GM21529 (cell line): ENCODE measurements around the gene CAMTA1.

Experiments used
- ATAC-seq: cut with Tn5 transposase; IDR thresholded peaks from one replicate; pipeline ENCODE4 v1.9.1; 2021; ENCODE audit not compliant: unreplicated experiment

Gene CAMTA1

GRCh38 chr1:7095343-7095964 is 310.2 kb downstream of the CAMTA1 start:
- no peak for ATAC-seq

DNA sequence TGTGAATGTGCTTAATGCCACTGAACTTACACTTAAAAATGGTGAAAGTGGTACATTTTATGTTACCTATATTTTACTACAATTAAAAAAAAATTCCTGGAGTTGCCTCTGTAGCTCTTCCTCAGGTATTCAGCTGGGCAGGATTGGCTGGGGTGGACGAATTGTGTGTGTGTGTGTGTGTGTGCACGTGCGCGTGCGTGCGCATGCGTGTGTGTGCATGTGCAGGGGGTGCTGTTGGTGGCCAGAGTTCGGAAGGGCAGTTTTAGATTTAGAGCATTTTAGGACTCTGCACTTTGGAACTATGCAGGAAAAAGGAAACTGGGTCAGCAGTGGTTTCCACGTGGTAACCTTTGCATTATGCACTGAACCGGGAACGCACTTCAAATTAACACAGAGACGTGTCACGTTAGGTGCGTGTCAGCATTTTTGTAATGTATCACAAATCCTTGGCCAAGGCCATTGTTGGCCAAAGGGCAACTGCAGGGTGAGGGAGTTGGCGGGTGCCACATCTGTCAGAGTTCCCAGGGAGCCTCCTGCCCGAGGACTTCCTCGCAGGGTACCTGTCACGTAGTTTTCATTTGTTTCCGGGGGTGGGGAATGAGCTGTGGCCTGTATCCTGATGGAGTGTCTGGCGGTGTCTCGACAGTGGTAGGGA is 312.8 kb downstream of the CAMTA1 start:
- no peak for ATAC-seq

DNA sequence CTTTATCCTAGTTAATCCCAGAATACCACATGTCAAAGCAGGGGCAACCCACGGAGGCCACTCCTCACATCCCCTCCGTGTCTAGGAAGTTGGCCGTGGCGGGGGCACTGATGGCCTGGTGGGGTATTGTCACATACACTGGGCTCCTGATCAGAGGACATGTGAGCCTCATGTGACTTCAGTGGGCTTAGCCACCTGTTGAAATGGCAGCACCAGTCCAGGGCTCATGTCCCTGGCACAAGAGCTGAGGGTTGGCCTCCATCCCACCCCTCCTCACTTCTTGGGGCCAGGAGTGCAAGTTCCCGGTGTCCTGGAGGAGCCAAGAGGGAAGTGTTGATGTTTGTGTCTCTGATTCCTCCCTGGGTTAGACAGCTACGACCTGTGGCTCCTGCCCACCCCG is 313.4 kb downstream of the CAMTA1 start:
- no peak for ATAC-seq

GRCh38 chr1:7100479-7100878 is 315.2 kb downstream of the CAMTA1 start:
- no peak for ATAC-seq

DNA sequence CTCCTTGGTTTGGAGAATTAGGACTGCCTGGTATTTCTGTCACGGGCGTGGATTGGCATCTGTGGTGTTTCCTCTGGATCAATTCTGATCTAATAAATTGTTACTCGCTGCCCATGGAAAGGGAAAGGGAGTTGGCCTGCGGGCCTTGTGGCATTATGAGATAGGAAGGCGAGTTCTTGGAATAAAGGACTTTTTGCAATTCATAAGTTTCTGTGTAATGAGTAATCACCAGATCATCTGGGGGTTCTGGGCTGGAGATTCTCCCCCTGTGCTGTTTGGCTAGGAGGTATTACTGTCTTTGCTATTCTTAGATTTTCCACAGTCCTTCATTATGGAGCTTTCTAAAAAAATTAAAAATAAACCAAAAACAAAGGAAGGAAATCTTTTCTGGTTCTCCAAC is 315.9 kb downstream of the CAMTA1 start:
- no peak for ATAC-seq

DNA sequence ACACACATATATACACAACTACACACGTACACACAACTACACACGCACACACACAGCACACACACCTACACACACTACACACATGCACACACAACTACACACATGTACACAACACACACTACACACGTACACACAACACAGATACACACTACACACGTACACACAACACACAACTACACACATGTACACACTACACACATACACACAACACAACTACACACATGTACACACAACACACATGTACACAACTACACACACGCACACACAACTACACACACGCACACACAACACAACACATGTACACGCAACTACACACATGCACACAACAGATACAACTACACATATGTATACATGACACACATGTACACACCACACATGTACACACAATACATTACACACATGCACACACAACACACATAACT is 318.1 kb downstream of the CAMTA1 start:
- ATAC-seq = no peak

GRCh38 chr1:7103874-7104273 is 318.6 kb downstream of the CAMTA1 start:
- no peak for ATAC-seq

DNA sequence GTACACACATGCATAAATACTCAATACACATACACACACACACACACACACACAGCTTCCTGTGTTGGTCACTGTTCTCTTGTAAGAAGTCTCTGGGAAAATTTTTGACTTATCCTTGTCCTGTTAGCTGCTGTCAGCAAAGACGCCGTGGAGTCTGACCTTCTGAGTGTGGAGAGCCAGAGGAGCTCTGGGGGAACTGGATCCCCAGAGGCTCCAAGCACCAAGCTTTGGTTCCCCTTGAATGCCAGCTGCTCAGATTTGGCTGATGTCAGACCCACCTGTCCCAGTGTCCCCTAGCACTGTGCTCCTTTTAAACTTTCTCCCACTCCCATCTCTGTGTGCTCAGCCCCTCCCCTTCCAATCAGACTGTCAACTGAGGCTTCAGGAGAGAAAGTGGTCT is 319.1 kb downstream of the CAMTA1 start:
- ATAC-seq = no peak

GRCh38 chr1:7105269-7105668 is 320.0 kb downstream of the CAMTA1 start:
- ATAC-seq = no peak

- ATAC-seq = no peak
These were observed 321.3 kb downstream of the CAMTA1 start for GRCh38 chr1:7106442-7107108.

DNA sequence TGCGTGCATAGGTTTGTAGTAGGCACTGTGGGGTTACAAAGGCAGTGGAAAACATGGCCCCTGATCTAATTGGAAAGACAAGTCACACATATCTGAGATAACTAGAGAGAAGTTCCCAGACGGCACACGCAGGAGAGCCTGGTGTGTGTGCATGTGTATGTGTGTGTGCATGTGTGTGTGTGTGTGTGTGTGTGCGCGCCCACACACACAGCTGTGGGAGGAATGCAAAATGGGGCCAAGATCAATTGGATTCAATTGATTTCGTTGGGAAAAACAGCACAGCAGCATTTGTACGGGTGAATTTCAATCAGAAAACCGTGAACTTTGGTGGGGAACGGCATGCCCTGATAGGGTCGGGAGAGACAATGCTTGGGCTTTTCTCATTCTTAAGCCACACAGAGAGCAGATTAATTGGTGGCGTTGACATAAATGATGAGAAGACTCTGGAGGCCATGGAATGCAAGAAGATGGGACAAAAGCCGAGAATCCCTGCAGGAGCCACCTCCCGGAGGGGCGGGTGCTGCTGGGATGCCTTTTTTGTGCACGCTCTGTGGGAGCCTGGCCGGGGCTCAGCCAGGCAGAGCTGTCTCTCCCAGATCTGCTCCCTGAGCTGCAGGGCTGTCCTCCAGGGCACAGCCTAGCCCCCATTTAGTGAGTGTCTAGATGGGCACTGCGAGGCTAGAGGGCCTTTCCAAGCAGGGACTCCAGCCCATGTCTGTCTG is 322.0 kb downstream of the CAMTA1 start:
- ATAC-seq = no peak

DNA sequence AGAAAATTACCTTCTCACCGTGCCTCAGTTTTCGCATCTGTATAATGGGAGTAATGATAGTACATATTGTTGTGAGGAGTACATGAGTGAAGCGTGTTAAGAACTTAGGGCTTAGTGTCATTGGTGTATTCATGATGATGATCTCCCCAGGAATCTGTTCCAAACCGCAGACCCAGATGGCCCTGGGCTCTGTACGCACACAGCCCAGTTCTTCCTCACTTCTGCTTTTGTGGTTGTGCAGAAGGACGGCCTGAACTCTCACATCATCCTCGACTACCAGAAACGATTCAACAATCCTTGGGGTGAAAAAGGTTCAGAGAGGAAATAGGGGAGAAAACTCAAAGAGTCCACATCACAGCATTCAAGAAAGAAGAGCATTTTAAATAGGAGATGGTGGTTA is 323.0 kb downstream of the CAMTA1 start:
- no peak for ATAC-seq

- no peak for ATAC-seq
These were observed 324.6 kb downstream of the CAMTA1 start for GRCh38 chr1:7109901-7110300.

DNA sequence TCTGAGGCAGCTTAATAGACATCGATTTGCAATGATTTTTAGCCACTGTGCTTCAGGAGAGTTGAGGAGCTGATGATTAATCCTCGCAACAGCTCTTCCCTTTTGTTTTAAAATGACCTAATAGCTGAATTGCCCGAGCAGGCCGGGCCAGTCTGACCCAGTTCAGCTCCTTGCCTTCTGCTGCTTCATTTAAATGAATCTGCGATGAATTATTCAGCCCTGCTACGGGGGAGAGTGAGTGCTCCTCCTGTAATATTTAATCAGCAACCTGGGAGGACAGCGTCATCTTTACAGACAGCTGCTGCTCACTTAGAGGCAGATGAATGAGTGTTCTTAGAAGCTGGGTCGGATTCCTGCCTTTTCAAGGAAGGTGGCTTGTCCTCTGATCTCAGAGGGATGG is 325.1 kb downstream of the CAMTA1 start:
- no peak for ATAC-seq

- ATAC-seq = no peak
These were observed 326.6 kb downstream of the CAMTA1 start for GRCh38 chr1:7111853-7112252.

GRCh38 chr1:7113136-7113535 is 327.9 kb downstream of the CAMTA1 start:
- ATAC-seq = no peak

- no peak for ATAC-seq
These were observed 328.6 kb downstream of the CAMTA1 start for GRCh38 chr1:7113822-7114221.

- no peak for ATAC-seq
These were observed 330.7 kb downstream of the CAMTA1 start for GRCh38 chr1:7116001-7116400.

GRCh38 chr1:7117399-7118281 is 332.4 kb downstream of the CAMTA1 start:
- no peak for ATAC-seq

GRCh38 chr1:7119156-7119555 is 333.9 kb downstream of the CAMTA1 start:
- no peak for ATAC-seq
